D341Med (cell line): ENCODE measurements around the gene NKPD1.

Experiments
- DNase-seq: peaks from one replicate; pipeline ENCODE4 v3.0.0; 2012; ENCODE audit warnings: low spot score

Gene NKPD1

DNA sequence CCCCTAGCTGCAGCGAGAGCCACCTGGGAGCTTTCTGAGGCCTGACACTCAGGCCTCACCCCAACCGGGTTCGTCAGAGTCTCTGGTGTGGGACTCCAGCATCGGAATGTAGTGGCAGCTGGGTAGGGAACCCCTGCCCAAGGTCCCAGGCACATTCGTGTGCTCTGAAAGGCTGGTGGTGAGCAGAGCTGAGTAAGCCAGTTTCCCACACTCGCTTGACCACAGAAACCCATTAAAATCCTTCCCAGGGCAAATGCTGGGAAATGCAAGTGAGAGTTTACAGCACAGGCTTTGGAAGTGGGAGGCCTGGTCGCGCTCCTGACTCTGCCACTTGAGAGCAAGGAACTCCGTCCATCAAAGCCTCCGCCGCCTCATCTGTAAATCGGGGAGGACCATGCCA is 13.0 kb upstream of the NKPD1 start:
- no peak for DNase-seq

DNA sequence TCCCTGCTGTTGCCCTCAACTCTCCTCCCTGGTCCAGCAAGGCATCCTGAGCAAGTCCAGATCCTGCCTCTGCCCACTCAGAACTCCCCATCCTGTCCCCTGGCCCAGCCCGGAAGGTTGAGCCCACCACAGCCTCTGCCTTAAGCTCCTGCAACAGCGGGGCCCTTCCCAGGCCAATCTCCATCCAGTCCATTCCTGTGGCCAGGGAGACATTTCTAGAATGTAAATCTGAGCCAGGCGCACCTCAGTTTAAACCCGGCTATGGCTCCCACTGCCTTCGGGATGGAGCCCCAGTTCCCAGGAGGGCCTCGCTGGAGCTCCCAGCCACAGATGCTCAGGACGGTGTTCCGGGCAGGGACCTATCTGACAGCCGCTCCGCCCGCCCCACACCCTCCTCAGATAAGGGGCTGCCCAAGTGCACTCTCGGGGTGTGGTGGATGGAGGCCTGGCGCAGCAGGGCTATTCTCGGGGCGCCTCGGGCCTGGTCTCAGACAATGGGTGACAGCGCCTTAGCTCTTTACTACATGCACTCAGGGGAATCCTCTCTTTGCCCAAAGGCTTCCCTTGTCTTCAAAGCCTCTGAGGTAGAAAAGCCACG is 11.9 kb upstream of the NKPD1 start:
- no peak for DNase-seq

DNA sequence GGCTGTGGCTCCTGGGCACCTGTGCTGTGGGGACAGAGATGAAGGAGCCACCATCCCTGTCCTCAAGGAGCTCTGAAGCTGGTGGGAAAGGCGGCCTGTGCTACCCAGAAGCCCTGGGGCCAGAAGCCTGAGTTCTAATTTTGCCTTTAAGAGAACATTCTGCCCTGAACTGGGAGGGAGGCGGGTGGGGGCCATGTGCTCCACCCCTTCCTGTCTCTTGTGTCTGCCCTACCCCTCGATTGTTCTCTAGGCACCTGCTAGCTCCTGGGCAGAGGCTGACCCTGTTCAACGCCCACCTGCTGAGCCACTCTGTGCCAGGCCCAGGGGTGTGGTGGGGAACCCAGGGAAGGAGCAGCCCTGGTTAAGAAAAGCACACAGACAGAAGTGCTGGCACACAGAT is 11.4 kb upstream of the NKPD1 start:
- DNase-seq: no peak

DNA sequence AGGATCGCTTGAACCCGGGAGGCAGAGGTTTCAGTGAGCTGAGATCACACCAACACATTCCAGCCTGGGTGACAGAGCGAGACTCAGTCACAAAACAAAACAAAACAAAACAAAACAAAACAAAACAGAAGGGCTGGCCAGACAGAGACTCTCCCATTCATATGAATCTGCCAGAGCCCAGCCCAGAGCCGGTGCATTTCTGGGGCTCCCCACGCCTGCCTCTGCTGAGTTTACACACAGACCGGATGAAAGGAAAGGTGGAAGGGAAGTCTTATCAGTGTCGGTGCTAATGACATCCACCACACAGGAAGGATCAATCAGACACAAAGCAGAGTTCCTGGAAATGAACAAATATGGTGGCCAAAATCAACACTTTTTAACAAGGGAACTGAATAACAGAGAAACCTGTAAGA is 10.4 kb upstream of the NKPD1 start:
- DNase-seq: no peak

DNA sequence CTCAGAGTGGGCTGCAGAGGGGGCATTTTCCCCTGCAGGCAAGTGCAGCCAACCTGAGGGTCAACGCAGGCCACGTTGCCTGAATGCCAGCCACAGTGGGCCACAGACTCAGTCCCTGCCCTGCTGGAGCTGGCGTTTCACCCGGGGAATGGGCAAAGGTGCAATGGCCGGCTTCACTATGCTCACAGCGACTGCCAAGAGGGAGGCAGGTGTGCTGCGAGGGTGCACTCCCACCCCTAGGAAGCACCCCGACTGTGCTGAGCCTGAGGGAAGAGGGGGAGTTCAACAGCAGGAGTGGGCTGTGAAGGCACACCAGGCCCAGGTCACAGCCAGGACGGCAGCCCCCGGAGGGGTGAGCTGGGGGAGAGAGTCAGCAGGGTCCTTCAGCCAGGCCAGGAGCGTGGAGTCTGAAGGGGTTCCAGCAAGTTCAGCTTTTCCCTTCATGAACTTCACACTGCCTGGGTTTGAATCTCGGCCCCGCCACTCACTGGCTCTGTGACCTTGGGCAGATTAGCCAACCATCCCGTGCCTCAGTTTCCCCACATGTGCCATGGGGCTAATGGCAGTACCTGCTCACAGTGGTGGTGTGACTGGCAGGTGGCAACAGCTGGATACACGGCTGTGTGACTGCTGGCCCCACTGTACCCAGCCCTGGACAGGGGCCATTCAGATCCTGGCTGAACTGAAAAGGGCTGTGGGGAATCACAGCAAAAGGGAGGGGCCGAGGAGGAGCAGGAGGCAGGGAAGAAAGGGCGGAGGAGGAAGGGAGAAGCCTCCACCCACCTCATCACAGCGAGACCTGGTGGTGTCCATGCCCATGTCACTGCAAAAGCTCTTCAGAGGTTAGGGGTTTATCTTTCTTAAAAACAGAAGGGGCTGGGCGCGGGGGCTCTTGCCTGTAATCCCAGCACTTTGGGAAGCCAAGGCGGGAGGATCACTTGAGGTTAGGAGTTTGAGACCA is 9.6 kb upstream of the NKPD1 start:
- no peak for DNase-seq

DNA sequence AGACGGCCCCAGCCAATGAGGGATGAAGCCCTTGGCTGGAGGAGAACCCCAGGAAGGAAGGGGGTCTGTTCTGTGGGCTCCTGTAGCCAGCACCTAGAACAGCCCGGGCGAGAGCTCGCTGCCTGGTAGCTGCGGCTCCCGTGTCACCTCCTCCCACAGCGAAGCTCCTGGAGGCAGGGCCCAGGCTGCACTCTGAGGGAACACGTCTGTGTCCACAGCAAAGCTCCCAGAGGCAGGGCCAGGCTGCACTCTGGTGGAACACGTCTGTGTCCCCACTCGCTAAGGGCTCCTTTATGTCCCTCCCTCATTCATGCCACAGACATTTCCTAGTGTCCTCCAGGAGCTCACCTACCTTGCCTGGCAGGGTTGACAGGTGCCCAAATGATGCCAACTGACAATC is 8.8 kb upstream of the NKPD1 start:
- DNase-seq: no peak

DNA sequence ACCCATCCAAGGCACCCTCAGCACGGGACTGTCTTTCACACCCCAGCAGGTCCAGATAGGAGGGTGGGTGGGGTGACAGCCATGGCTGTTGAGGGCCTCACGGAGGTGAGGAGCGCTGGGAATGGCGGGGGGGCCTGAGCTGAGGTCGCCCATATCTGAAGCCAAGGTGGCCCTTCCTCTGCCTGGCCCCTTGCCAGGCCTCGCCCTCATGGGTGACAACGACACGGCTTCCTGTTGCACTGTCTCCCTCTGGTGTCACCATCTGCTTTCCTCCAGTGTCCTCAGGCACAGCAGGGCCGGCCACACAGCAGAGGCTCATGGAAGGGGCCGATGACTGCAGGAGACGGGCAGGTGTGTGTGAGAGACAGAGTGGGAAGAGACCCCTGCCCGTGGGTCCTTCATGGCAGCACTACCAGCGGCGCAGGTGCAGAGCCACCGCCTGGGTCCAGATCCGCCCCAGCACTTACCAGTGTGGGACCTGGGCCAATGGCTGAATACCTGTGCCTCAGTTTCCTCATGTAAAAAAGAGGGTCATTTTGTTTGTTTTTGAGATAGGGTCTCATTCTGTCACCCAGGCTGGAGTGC is 8.1 kb upstream of the NKPD1 start:
- peak; percentile 31 for DNase-seq

DNA sequence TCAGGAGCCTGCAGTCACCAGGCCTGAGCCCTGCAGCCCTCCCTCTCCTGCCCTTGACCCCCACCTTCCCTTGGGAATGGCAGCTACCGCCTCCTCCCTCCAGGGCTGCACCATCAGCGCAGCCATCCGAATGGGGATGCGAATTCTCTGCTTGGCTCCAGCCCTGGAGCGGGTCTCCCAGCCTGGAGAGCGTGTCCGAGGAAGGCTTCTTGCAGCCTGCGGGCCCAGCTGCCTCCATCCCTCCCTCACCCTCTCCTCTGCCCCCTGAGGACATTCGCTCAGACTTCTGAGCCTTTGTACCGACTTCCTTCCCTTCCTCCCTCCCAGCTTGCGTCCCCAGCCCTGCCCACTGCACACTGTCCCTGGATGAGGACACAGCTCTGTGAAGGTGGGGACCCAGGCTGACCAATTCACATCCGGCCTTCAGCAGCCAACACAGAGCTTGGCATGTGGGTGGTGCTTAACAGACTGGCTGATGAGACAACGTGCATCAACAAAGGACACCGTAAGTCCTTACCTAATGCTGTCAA is 6.0 kb upstream of the NKPD1 start:
- DNase-seq: no peak

DNA sequence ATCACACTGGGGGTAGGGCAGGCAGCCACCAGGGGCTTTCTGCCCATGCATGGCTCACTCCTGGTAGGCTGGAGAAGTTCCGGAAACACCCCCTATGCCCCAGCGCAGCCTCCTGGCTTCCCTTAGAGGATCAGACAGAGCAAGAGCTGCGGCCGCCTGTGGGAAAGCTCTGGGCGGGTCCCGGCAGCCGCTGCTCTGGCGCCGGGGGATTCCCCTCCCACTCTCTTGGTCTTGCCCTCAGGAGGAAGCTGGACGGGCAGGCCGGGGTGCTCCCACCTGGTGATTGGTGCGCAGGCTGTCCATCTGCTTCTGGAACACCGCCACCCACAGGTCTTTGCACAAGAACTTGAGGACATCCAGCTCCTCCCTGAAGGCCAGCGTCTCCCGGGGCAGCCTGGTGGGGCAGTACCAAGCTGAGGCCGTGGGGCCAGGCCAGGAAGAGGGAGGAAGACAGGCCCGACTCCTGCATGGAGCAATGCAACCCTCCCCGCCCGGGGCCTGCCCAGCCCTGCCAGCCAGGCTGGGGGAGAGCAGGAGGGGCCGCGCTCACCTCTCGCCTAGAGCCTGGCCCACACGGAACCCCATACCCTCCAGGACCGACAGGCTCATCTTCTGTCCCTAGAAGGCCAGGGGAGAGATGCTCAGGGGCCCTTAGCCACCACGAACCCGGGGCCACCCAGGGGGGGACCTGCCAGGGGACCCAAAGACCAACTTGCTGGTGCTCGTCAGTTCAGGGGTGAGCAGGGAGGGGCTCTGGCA is 4.0 kb upstream of the NKPD1 start:
- no peak for DNase-seq

DNA sequence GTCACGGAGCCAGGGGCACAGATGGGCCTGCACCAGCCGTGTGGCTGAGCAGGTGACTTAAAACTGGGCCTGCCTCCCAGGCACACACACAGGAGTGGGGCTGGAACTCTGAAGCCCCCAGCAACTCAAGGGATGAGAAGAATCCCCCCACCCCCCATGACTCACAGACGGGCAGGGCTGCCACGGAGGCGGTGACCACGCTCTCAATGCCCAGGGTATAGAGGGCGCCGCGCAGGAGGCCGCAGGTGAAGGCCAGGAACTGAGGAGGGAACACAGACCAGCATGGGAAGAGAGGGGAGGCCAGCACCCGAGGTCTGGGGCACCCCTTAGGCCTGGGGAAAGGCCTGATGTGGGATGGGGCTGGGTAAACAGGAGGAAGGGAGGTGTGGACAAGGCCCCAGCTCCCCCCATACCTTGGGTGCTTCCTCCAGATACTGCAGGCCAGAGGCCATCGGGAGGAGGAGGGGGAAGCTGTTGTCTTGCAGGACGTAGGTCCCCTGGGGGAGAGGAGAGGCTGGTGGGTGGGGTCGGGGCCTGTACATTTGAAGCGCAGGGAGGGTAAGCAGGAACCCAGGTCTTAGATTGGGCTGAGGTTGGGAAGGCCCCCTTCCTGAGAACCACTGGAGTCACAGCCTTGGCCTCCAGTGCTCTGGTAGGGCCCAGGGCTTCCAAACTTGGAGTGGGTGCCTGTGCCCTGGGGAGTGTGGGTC is 3.1 kb upstream of the NKPD1 start:
- no peak for DNase-seq

DNA sequence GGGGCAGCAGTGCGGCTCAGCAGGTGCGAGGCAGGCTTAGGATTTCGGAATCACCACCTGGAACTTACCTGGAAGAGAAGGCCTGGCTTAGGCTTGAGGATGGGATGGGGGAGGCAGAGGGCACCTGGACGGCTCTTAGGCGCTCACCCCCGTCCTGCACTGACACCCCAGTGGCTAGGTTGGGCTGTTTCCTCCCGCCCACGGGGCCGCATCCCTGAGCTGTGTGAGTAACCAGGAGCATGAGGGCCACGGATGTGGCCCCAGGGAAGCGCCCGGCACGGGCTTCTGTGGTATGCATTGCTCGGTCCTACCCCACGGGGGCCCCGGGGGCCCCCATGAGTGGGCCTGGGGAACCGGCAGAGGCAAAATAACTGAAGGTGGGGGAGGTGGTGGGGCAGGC is 2.4 kb upstream of the NKPD1 start:
- no peak for DNase-seq

DNA sequence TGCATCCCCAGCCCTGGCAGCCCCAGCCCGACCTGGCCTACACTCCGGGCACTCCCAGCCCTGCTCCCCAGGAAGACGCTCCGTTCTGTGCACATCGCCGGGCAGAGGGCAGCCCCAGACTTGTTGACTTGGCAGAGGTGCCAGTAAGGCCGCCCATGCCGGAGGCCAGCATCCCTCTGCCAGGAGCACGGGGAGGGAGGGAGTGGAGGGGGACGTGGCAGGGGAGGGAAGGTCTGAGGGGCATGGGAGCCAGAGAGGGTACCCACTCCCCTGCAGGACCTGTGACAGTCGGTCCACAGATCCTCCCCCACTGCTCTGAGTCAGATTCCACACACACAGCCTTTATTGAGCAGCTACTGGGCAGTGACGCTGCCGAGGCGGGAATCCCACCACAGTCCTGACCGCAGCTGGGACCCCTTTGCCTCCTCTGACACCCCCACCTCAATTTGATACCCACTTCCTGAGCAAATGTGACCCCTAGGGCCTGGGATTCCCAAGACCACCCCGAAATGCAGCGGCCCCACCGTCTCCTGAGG is 1.9 kb upstream of the NKPD1 start:
- DNase-seq: no peak

DNA sequence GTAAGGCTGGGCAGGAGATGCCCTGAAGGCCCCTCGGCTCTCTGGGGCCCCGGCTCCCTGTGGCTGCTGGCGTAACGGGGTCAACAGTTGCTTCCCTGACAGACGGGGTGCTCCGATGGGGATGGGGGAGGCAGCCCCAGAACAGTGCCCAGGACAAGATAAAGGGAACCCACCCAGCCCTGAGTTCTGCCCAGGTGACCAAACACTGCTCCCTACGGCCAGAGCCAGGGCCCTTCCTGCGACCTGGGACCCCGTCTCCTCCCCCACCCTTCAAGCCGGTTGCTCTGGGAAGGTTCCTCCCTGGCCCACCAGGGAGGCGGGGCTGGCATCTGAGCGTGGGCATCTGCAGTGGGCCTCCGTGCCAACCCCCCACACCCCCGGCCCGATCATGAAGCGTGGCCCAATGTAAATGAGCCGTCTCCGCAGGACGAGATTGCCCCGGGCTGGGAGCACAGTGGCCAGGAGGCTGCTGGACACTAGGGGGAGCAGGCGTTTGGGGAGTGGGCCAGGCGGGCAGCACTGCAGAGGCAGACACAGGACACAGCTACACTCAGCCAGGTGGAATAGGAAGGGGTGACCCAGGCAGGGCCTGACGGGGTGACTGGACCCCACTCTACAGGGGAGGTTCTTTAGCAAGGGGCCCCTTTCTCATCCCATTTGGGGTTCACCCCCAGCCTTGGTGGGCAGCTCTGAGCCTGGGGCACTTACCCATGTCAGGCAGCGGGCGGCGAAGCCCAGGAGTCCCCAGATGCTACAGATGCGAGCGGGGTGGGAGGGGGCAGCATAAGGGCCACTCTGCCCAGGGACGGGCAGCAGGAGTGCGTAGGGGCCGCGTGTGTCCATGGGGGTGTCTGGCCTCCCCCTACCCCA is 1.2 kb upstream of the NKPD1 start:
- DNase-seq: no peak

DNA sequence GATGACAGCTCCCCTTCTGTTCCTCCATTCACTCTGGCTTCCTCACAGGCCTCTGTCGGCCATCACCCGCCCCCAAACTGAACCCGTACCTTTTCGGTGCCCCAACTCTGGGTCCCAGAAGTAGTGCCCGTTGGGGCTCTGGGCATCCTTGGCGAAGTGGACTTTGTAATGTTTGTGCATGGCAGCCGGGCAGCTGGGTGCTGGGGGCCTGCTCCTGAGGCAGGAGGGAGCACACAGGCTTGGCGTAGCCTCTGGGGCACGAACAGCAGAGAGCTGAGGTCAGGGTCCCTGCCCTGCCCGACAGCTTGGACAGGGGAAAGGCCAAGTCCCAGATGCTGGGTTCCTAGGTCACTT is 834 bp downstream of the NKPD1 start:
- DNase-seq: no peak

DNA sequence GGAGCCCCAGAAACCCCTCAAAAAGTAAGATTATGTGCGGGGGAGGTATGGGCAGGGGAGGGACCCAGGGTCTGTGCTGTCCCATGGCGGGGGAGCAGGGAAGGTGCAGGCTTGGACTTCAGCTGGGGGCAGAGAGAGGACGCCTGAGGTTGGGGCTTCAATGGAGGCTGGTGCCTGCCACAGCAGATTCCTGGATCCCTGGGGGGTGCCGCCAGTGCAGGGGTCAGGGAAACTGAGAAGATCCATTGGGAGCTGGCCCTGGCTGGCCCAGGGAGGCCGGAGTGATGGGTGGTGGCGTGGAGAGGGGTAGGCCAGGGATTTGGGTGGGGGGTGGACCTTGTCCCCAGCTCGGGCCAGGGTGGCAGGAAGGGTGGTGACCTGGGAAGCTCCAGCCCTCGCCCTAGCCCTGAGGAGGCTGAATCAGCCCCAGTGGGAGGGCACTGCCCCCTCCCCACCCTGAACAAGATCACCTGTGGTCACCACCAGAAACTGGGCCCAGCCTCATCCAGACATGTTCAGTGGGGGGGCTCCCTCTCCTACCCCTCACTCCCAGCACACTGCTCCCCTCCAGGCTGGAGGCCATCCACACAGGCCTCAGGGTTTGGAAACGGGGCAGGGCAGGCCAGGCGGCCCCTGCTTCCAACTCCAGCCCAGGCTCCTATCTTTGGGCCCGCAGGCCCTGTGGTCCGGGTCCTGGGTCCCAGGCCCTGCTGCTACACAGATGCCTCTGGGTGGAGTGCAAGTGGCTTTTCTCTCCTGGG is 1.4 kb downstream of the NKPD1 start:
- DNase-seq: no peak

DNA sequence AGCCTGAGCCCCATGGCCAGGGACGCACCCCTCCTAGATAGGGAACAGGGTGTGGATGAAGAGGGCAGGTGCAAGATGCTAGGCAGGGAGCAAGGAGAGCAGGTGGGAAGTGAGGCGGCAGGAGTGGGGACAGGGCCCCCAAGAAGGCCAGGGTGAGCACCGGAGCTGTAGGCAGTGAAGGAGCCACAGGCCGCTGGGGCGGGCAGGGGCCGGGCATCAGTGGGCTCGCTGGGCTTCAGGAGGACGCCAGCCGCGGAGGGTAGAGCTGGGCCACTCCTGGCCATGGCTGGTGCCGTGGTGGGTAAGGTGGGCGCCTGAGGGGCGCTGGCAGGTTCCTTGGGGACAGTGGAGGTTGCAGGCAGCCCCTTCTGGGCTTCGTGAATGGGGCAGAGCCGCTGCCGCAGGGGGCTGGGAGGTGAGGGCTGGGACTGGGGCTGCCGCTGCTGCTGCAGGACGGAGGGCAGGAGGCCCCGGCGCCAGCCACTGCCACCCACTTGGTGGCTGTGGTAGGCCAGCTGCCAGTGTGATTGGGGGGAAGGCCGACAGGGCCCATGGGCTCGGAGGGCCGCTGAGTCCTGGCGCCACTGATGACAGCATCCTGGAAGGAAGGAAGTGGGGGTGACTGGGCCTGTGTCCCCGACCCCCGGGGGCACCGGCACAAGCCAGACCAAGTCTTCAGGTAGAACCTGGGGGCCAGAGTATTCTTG is 2.1 kb downstream of the NKPD1 start:
- no peak for DNase-seq

DNA sequence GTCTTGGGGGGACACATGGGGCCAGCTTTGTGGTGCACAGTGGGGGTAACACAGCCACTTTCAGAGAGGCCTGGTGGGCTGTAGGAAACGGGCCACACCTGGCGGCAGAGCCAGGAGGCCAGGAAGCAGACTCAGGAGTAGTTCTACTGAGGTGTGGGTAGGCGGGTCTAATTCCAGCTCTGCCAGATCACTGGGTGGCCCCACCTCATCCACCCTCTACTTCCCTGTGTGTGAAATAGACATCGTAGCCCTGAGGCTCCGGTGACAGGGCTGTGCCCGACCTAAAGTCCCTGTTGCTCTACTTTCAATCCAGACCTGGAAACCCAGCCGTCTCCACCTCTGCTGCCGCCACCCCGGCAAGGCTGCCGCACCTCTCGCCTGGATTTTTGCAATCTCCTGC is 4.0 kb downstream of the NKPD1 start:
- DNase-seq: no peak

DNA sequence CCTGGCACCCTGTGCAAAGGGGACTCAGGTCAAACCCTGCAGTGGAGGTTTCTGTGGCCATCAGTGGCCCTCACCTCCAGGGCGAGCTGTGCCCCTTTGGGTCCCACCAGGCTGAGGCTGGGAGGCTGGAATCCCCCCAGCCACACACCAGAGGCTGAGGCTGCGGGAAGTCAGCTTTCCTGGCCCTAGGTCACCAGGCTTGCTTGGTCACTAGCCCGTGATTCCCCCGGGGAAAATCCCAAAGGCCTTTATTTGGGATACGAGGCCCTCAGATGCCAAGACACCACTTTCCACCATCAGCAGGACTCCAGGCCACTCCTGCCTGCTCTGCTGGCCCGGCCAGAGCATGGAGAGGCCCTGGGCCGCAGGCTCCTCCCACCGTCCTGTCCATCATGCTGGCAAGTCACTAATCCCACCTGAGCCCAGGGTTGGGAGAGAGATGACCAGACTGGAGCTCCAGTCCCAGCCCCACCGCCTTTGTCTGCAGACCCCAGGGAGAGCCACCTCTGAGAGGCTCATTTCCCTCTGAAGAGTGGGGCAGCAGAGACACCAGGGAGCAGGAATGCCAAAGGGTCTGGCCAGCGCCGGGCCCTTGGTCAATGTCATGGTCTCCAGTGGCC is 4.7 kb downstream of the NKPD1 start:
- no peak for DNase-seq
